Endothelial cell of umbilical vein (primary cell): ENCODE data around the gene SLAMF8. TPM values are rescaled to one million over a fixed set of nuclear protein-coding genes. Genes with fewer than 3 reads are reported as not detected.

Experiments
- BruUV-seq: library from RNA; stranded (reverse); fragments of 400-500 nt; replicated peaks from 2 replicates; lab custom pipeline; 2021; lab: Mats Ljungman, UMichigan
- CTCF ChIA-PET: fragments of 300-600, 350-600 bp; sonication (Branson Sonifier 250); formaldehyde crosslinking; loops from one replicate; lab custom pipeline; 2021; ENCODE audit warnings: antibody characterized with exemption, inconsistent platforms; lab: Charles Lee
- POLR2A ChIA-PET: fragments of 300-600, 350-600 bp; sonication (Branson Sonifier 250); formaldehyde crosslinking; loops from one replicate; lab custom pipeline; 2021; ENCODE audit warnings: antibody characterized with exemption, inconsistent platforms; lab: Charles Lee
- DNase-seq: peaks from one replicate; pipeline ENCODE4 v3.0.0-alpha.2; 2011; ENCODE audit warnings: low read depth, low spot score
- FAIRE-seq: peaks from 2 replicates; lab custom pipeline; 2011; peaks lifted over from hg19 to GRCh38; lab: Jason Lieb, UNC
- H2AFZ ChIP-seq: 2 replicates; pipeline ENCODE4 v1.6.0; 2012; ENCODE audit warnings: low read depth, low read length, control low read depth, inconsistent platforms
- H3K27ac ChIP-seq: 2 replicates; pipeline ENCODE4 v1.5.1; 2011; ENCODE audit warnings: low read depth, mild to moderate bottlenecking, control low read depth, low read length, moderate library complexity; ENCODE audit not compliant: insufficient read depth
- H3K27me3 ChIP-seq, 2 experiments: 2 replicates each; pipeline versions ENCODE4 v1.6.0 to v1.6.1; 2011; ENCODE audit warnings: low read length in 2 of 2, mixed read lengths in 1 of 2; ENCODE audit not compliant: control insufficient read depth in 2 of 2, insufficient read depth in 2 of 2
- H3K36me3 ChIP-seq, 2 experiments: 2 replicates in 1 of 2; 3 replicates in 1 of 2; pipeline ENCODE4 v1.5.1; 2011; ENCODE audit warnings: low read length in 2 of 2, mild to moderate bottlenecking in 1 of 2, moderate library complexity in 1 of 2; ENCODE audit not compliant: control insufficient read depth in 2 of 2, insufficient read depth in 2 of 2; ENCODE audit errors: extremely low read depth in 1 of 2
- H3K4me1 ChIP-seq: 3 replicates; pipeline ENCODE4 v1.5.1; 2011; ENCODE audit warnings: mild to moderate bottlenecking, low read length; ENCODE audit not compliant: control insufficient read depth, insufficient read depth; ENCODE audit errors: extremely low read depth
- H3K4me2 ChIP-seq: 2 replicates; pipeline ENCODE4 v1.6.1; 2011; ENCODE audit warnings: low read length, control low read depth, mixed read lengths; ENCODE audit not compliant: insufficient read depth
- H3K4me3 ChIP-seq, 3 experiments: fragments of 200-600 bp in 1 of 3; sonication (generic), shearing (Covaris generic) in 1 of 3; replicated peaks in 1 of 3; 2 replicates each; pipeline ENCODE4 v1.5.1; 2011 to 2016; ENCODE audit warnings: control low read depth in 3 of 3, low read length in 3 of 3, mild to moderate bottlenecking in 2 of 3, inconsistent platforms in 1 of 3, low read depth in 1 of 3, moderate library complexity in 1 of 3; ENCODE audit not compliant: insufficient read depth in 1 of 3
- H3K79me2 ChIP-seq: 2 replicates; pipeline ENCODE4 v1.6.0; 2012; ENCODE audit warnings: low read length, inconsistent platforms; ENCODE audit not compliant: control insufficient read depth, insufficient read depth
- H3K9ac ChIP-seq: replicated peaks from 2 replicates; pipeline ENCODE3; 2011; ENCODE audit warnings: low read length, control low read depth; ENCODE audit not compliant: insufficient read depth; ENCODE audit errors: extremely low read depth
- H3K9me1 ChIP-seq: replicated peaks from 3 replicates; pipeline ENCODE4 v1.6.0; 2011; ENCODE audit warnings: mild to moderate bottlenecking, low read length; ENCODE audit not compliant: control insufficient read depth, insufficient read depth; ENCODE audit errors: extremely low read depth
- H3K9me3 ChIP-seq: replicated peaks from 2 replicates; pipeline ENCODE4 v1.5.1; 2012; ENCODE audit warnings: low read length, inconsistent platforms; ENCODE audit not compliant: control insufficient read depth, insufficient read depth
- H4K20me1 ChIP-seq: replicated peaks from 2 replicates; pipeline ENCODE3; 2011; ENCODE audit warnings: mild to moderate bottlenecking, low read length; ENCODE audit not compliant: control insufficient read depth, insufficient read depth; ENCODE audit errors: extremely low read depth
- EZH2 ChIP-seq: IDR thresholded peaks from 2 replicates; pipeline ENCODE4 v1.6.1; 2012; ENCODE audit warnings: borderline replicate concordance, low read depth, mild to moderate bottlenecking, moderate library complexity, low read length, inconsistent platforms; ENCODE audit not compliant: severe bottlenecking
- FOS ChIP-seq: IDR thresholded peaks from 2 replicates; pipeline ENCODE4 v1.6.1; 2011; ENCODE audit warnings: mild to moderate bottlenecking, low read length, moderate library complexity, borderline replicate concordance; ENCODE audit not compliant: insufficient read depth
- GATA2 ChIP-seq: IDR thresholded peaks from 2 replicates; pipeline ENCODE4 v1.7.0; 2011; ENCODE audit warnings: low read depth, mild to moderate bottlenecking, moderate library complexity, mixed read lengths, low read length; ENCODE audit not compliant: insufficient read length, insufficient read depth
- JUN ChIP-seq: IDR thresholded peaks from 2 replicates; pipeline ENCODE4 v1.6.1; 2011; ENCODE audit warnings: borderline replicate concordance, low read depth; ENCODE audit not compliant: insufficient read length, insufficient read depth
- MYC ChIP-seq: IDR thresholded peaks from one replicate; pipeline ENCODE4 v1.6.1; 2011; ENCODE audit warnings: mild to moderate bottlenecking, low read depth, low read length
- POLR2A ChIP-seq: IDR thresholded peaks from 2 replicates; pipeline ENCODE4 v1.6.1; 2012; ENCODE audit warnings: low read depth, mild to moderate bottlenecking, control low read depth, low read length
- POLR2AphosphoS5 ChIP-seq: IDR thresholded peaks from 2 replicates; pipeline ENCODE4 v1.6.1; 2012; ENCODE audit warnings: low read depth, mild to moderate bottlenecking, control low read depth, low read length, moderate library complexity; ENCODE audit not compliant: insufficient read depth
- dilution Hi-C: fragments of 300-500 bp; cut with MboI; formaldehyde crosslinking; loops from one replicate; pipeline ENCODE4 v1.15.0; 2019; ENCODE audit warnings: low sequenced_read_pairs; ENCODE audit not compliant: extremely low pct_ligation_motif_present
- intact Hi-C: fragments of 100-400 bp; cut with micrococcal nuclease; formaldehyde crosslinking; loops from one replicate; pipeline ENCODE4 v1.10.0; 2022
- polyA plus RNA-seq, 4 experiments: library from polyadenylated mRNA; depleted of rRNA in 3 of 4; stranded (reverse) in 3 of 4; unstranded in 1 of 4; fragments of >200 nt; gene quantifications; 2 replicates each; pipeline versions ENCODE4 v1.2.1 to v1.2.3, GENCODE V29; 2011 to 2012; ENCODE audit warnings: missing spikeins in 1 of 4
- total RNA-seq: library from RNA; stranded (reverse); gene quantifications from 2 replicates; pipeline ENCODE4 v1.2.3, GENCODE V29; 2021
- TF ChIP-seq, protein P1 (sequence below), 2 donors: IDR thresholded peaks; 1 replicate in 1 of 2; 2 replicates in 1 of 2; pipeline ENCODE4 v1.5.1; 2011; ENCODE audit warnings: low read length in 2 of 2, mild to moderate bottlenecking in 2 of 2, moderate library complexity in 2 of 2, control low read depth in 1 of 2, inconsistent platforms in 1 of 2, low read depth in 1 of 2; ENCODE audit not compliant: insufficient read depth in 1 of 2; ENCODE audit errors: extremely low read depth in 1 of 2
- TF ChIP-seq, protein P2 (sequence below): IDR thresholded peaks from 2 replicates; pipeline ENCODE4 v1.6.1; 2011; ENCODE audit not compliant: insufficient read depth, insufficient read length

The SLAMF8 gene
- total and polyA plus RNA-seq, 2 donors (not counting 3 experiments of a cell fraction or from before 2014, with no cell fraction given): not detected

DNA sequence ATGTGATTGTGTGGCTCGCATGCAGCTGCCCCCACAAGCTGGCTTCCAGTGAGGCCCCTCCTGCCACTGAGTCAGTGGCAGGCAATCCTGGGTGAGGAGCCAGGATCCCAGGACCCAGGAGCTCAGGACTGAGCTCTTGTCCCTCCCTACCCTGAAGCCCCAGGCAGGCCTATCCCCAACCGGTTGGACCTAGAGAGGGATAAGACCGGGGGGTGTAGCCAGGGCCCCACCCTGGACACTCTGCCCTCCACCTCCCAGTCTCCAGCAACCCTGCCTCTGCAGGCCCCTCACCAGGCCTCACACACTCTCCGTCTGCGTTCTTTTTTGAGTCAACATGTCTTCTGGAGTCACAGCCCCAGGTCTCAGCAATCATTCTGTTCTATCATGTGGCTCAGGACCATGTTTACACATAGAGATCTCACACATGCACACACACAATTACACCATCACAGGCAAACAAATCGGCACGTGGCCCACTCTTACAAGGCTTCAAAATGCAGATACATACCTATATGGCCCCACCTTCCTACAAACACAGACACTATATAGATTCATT, 33.2 kb downstream of the SLAMF8 start:
- Histone ChIP-seq H4K20me1 (no peaks in the 10 kb centered on the region), H3K9ac (no peak overlapping the region), H3K4me3 (no peak overlapping the region), H3K9me3 (no peaks in the 10 kb centered on the region), H3K79me2 (no peaks in the 10 kb centered on the region), H3K4me2 (no peak overlapping the region), H3K9me1 (no peaks in the 10 kb centered on the region), H3K27ac (no peak overlapping the region), H3K36me3 (no peaks in the 10 kb centered on the region), H2AFZ (no peak overlapping the region), H3K4me1 (peaks cover 4% of the 10 kb centered on the region), H3K27me3 (no peaks in the 10 kb centered on the region)
- TF ChIP-seq EZH2 (no peak), GATA2 (no peak), FOS (no peak), POLR2AphosphoS5 (no peak), POLR2A (no peak), JUN (no peak), MYC (no peak)
- TF ChIP-seq, protein P1, sequence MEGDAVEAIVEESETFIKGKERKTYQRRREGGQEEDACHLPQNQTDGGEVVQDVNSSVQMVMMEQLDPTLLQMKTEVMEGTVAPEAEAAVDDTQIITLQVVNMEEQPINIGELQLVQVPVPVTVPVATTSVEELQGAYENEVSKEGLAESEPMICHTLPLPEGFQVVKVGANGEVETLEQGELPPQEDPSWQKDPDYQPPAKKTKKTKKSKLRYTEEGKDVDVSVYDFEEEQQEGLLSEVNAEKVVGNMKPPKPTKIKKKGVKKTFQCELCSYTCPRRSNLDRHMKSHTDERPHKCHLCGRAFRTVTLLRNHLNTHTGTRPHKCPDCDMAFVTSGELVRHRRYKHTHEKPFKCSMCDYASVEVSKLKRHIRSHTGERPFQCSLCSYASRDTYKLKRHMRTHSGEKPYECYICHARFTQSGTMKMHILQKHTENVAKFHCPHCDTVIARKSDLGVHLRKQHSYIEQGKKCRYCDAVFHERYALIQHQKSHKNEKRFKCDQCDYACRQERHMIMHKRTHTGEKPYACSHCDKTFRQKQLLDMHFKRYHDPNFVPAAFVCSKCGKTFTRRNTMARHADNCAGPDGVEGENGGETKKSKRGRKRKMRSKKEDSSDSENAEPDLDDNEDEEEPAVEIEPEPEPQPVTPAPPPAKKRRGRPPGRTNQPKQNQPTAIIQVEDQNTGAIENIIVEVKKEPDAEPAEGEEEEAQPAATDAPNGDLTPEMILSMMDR (IDR thresholded peaks at IDR 0.05; ENCODE audit: extremely low read depth in 1 of 2, insufficient read depth in 1 of 2, low read depth in 1 of 2, low read length in 2 of 2): no peak
- TF ChIP-seq, protein P2, sequence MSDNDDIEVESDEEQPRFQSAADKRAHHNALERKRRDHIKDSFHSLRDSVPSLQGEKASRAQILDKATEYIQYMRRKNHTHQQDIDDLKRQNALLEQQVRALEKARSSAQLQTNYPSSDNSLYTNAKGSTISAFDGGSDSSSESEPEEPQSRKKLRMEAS: no peak
- DNase-seq: no peak
- ChIA-PET POLR2A (no interaction called here), CTCF (interaction anchor here (0.9 to 1.4 kb wide), 3 partner anchors 31 to 698 kb away, joined by 3 to 5 read pairs (median 5); no protein-coding TSS in a partner anchor)
- intact Hi-C loops: no loop called here
- no peak for FAIRE-seq
- no TSS peak for BruUV-seq
- dilution Hi-C loops: no loop called here
